8988T (cell line): Measurements from ENCODE around the gene NOP14.
"Not testable (repeated sequence)": the region's sequence is repeated elsewhere in the genome, so short reads cannot be mapped to it uniquely, and the experiment has no call there.

Experiments
- DNase-seq: peaks from one replicate; pipeline ENCODE4 v3.0.0; 2011

NOP14 gene

DNA sequence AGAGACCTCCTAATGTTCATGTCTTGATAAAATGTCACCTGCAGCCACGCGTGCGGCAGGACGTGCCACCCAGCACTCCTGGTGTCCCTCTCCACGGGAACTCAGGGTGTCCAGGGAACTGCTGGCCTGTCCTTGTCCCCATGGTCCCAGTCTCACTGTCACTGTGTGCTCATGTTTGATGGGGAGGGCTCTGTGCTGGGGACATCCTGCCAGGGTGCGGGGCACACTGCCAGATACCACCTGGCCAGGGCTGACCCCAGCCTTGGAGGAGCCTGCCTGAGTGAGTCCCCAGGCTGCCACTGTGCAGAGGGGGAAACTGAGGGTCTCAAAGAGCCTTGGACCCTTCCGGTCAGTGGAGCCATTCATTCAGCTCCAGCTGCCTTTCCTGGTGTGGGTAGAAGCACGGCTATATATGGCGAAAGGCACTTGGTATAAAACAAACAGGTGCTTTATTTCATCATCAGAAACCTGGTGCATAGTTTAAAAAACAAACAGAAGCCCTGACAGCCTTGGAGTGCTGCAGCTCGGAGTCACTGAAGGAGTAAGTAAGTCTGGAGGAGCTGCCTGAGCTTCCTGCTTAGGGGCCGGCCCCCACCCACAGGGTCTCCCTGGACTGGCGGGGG is 33.0 kb downstream of the NOP14 start:
- DNase-seq = no peak

DNA sequence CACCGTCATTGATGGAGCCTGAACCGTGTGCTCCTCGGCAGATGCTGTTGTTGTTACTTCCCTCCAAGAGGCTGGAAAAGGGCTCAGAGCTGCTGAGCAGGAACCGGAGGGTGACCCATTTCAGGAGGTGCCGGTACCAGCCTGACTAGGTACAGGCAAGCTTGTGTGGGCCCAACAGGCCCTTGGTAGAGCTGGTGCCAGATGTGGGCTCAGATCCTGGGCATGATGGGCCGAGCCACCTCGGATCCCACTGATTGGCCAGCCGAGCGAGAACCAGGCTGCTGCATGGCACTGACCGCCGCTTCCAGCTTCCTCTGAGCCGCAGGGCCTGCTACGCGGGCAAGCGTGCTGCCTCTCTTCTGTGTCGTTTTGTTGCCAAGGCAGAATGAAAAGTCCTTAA is 33.7 kb downstream of the NOP14 start:
- DNase-seq = no peak

DNA sequence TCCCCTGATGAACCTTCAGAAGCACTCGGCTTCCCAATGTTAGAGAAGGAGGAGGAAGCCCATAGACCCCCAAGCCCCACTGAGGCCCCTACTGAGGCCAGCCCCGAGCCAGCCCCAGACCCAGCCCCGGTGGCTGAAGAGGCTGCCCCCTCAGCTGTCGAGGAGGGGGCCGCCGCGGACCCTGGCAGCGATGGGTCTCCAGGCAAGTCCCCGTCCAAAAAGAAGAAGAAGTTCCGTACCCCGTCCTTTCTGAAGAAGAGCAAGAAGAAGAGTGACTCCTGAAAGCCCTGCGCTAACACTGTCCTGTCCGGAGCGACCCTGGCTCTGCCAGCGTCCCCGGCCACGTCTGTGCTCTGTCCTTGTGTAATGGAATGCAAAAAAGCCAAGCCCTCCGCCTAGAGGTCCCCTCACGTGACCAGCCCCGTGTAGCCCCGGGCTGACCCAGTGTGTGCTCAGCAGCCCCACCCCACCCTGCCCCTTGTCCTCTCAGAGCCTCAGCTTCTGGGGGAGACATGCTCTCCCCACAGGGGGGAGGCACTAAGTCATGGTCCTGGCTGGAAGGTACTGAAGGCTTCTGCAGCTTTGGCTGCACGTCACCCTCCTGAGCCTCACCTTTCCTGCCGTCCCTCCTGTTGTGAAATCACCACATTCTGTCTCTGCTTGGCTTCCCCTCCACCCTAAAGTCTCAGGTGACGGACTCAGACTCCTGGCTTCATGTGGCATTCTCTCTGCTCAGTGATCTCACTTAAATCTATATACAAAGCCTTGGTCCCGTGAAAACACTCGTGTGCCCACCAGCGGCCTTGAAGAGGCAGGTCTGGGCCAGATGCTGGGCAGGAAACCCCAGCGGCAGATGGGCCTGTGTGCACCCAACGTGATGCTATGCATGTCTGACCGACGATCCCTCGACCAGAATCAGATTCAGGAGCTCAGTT is 34.7 kb downstream of the NOP14 start:
- no peak for DNase-seq

DNA sequence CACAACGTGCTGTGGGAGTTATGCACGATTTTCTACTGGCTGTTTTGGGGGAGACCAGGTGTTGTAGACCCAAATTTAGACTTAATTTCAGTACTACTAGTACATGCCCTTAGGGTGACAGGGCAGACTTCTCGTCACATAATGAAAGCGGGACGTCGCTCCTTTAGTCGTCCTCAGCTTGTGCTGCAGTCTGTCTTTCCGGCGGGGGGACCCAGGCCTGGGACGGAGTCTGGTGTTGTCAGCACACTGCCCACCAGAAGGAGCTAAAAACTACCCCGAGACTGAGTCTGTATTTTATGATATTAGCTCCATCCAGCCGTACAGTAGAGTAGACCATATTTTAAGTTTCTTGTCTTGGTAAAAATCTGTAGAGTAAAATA is 35.5 kb downstream of the NOP14 start:
- DNase-seq = no peak

DNA sequence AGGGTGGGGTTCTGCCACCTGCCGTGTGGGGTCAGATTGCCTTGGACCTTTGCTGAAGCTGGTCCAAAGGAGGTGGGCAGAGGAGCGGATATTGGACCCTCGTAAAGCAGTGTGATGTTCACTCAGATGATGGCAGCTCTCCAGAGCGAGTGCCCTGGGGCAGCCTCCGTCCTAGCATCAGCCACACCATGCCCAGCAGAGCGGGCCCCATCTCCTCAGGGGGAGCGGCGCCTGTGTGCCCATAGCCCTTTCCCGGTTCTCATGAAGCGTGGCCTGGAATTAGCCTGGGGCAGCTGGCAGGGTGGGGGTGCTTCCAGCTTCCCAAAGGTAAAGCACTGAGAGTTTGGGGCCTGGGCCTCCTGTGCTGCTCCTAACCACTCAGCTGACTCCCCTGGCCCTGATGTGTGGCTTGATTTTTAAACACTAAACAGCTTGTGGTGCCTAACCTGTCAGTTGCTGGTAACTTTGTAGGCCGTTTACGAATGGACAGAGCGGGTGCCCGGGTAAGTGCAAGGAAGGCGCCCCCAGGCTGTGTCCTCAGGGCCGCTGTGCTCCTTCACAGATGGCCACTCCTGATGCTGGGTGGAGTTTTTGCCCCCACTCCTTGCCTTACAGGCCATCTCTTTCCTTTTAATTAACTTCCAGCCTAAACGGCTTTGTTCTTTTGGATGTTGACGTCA is 36.0 kb downstream of the NOP14 start:
- DNase-seq = no peak

DNA sequence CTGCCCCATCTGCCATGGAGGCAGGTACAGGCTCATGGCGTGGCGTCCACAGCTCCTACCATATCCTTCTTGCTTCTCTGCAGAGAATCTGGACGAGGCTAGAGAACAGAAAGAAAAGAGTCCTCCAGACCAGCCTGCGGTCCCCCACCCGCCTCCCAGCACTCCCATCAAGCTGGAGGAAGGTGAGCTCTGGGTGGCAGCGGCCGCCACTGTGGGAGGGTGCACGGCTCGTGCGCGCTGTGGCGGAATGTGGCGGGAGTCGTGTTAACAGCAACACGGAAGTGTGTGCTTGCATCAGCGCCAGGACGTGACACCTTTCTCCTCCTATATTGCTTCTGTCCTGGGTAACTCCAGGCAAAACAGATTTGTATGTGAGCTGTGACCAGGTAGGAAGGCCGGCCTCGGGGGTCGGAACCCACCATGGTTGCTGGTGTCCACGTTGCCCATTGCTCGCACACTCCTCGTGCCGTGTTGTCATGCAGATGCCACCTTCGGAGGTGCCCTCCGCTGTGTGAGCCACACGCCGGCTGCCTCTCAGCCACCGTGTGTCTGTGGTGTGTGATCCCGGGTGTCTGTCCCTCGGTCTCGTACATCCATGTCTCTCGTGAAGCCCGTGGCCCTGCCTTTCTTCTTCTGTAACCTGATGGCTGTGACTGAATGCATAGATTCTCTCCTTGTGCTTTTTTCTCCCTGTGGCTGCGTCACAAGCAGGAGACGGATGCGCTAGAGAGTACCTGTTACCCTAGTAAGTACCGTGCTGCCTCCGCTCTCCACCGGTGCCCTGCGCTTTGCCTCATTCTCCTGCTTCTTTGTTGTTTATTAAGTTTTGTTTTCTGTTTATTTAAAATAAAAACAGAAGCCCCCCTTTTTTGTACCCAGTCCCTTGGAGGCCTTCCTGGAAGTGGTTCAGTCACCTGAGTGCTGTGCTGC is 37.0 kb downstream of the NOP14 start:
- peak; percentile 5 for DNase-seq

DNA sequence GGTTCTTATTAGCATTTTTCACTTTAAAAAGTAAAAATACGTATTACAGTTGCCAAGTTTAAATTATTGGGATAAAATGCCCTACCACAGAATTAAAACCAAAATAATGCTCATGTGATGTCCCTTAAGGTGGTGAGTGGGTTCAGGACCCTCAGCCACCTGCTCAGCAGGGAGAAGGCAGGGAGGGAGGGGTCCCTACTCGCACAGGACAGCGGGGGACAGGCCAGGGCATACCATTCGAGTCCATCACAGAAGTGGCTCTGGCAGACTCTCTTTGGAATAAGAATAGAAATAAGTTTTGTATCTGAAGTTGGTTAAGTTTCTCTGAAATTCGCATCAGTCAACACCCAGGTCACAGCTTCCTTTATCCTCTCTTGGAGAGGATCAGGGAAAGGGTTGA is 37.7 kb downstream of the NOP14 start:
- DNase-seq = no peak

DNA sequence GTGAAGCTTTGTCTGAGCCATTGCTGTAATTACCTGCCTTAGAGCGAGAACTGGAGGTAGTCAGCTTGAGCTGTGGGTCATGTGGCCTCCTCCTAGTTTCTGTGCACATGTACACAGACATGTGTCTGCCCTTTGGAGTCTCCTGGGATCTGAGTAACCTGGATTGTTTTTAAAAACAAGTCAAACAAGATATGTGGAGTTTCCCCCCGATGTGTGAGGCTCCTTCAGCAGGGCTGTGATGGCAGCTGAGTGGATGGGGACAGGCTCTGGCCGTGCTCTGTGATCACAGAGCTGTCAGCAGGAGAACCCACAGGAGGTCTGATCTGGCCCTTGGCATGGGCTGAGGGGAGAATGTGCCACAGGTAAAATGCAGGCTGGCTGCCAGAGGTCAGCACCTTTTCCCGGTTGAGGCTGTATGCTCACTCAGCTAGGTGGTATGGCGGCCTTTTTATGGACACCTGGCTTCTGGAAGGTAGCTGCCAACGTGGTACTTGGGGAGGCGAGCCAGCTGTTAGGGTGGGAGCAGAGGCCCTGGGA is 38.4 kb downstream of the NOP14 start:
- peak; percentile 1 for DNase-seq

DNA sequence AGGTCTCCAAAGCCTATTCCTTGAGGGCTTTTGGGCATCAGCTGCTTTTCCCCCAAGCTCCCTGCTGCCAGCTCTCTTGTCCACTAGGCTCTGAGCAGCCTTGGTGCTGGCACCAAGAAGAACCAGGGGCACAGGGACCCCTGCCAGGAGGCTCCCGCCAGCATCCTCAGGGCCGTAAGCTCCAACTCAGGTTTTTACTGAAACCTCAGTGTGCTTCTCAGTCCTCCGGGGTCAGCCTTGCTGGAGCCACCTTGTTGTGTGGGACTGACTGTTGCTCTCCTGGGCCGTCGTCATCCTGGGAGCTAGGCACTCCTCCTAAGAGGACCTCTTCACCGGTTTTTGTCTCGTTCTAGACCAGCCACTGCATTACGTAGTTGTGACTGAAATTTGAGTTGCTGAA is 38.9 kb downstream of the NOP14 start:
- no peak for DNase-seq

DNA sequence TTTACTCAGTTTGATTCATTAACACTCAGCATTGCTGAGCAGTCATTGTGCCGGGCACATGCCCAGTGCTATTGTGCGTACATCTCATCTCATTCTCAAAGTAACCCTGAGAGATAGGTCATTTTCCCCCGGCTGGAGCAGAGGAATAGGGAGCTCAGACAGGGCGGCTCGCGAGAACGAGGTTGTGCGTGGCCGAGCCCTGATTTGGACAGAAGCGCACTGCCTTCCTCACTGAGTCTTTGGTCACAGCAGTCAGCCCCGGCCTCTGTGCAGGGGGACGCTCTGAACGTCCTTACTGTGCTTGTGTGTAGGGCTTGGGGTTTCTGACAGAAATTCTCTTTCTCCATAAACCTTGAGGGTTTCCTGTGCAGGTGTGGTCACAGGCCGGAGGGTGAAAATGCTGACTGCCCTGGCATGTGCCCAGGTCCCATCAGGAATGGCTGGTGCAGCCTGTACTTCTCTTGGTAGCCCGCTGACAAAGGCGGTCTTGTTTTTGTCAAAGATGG is 39.5 kb downstream of the NOP14 start:
- no peak for DNase-seq

DNA sequence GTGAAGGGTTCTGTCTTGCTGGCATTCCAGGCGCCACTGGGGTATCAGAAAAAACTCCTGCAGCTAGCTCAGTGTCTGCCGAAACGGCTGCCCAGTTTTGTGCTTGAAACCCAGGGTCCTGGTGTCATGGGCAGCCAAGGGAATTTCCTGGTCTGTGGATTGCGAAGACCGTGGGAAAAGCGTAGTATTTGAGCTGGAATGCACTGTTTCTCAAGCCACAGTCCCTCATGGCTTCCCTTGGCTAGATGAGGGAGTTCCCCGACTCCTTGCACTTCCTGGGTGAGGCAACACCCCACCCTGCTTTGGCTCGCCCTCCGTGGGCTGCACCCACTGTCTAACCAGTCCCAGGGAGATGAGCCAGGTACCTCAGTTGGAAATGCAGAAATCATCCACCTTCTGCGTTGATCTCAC is 40.1 kb downstream of the NOP14 start:
- no peak for DNase-seq

DNA sequence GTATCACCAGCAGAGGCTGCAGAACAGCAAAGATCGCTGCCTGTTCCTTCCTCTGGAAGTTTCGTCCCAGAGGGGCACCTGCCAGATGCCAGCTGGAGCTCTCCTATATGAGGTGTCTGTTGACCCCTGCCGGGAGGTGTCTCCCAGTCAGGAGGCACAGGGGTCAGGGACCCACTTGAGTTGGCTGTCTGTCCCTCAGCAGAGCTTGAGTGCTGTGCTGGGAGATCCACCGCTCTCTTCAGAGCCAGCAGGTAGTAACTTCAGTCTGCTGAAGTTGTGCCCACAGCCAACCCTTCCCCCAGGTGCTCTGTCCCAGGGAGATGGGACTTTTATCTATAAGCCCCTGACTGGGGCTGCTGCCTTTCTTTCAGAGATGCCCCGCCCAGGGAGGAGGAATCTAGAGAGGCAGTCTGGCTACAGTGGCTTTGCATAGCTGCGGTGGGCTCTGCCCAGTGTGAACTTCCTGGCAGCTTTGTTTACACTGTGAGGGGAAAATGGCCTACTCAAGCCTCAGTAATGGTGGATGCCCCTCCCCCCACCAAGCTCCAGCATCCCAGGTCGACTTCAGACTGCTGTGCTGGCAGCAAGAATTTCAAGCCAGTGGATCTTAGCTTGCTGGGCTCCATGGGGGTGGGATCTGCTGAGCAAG is 40.6 kb downstream of the NOP14 start:
- DNase-seq = not testable (repeated sequence)

DNA sequence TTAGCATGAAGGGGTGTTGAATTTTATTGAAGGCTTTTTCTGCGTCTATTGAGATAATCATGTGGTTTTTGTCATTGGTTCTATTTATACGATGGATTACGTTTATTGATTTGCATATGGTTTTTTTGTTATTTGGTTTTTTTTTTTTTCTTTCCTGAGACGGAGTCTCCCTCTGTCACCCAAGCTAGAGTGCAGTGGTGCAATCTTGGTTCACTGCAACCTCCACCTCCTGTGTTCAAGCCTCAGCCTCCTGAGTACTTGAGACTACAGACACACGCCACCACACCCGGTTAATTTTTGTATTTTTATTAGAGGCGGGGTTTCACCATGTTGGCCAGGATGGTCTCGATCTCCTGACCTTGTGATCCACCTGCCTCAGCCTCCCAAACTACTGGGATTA is 44.5 kb downstream of the NOP14 start:
- not testable (repeated sequence) for DNase-seq

DNA sequence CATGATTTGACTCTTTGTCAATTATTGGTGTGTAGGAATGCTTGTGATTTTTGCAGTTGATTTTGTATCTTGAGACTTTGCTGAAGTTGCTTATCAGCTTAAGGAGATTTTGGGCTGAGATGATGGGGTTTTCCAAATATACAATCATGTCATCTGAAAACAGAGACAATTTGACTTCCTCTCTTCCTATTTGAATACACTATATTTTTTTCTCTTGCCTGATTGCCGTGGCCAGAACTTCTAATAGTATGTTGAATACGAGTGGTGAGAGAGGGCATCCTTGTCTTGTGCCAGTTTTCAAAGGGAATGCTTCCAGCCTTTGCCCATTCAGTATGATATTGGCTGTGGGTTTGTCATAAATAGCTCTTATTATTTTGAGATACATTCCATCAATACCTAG is 44.9 kb downstream of the NOP14 start:
- DNase-seq = not testable (repeated sequence)

DNA sequence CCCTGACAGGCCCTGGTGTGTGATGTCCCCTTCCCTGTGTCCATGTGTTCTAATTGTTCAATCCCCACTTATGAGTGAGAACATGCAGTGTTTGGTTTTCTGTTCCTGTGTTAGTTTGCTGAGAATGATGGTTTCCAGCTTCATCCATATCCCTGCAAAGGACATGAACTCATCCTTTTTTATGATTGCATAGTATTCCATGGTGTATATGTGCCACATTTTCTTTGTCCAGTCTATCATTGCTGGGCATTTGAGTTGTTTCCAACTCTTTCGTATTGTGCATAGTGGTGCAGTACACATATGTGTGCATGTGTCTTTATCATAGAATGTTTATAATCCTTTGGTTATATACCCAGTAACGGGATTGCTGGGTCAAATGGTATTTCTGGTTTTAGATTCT is 46.5 kb downstream of the NOP14 start:
- DNase-seq = not testable (repeated sequence)

DNA sequence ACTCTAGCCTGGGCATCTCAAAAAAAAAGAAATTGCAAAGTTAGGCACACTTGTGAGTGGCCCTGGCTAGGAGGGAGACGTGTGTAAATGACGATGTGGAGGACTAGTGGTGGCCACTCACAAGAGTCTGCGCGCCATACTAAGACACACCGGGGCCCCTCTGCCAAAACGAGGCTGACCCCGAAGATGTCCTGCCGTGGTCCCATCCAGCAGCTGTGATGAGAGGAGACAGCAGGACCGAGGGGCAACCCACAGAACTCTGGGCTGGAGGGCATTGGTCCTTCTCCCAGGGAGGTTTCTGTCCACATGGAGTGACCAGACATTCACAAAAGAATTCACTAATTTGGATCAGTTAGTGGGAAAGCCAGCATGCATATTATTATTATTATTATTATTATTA is 47.4 kb downstream of the NOP14 start:
- no peak for DNase-seq

DNA sequence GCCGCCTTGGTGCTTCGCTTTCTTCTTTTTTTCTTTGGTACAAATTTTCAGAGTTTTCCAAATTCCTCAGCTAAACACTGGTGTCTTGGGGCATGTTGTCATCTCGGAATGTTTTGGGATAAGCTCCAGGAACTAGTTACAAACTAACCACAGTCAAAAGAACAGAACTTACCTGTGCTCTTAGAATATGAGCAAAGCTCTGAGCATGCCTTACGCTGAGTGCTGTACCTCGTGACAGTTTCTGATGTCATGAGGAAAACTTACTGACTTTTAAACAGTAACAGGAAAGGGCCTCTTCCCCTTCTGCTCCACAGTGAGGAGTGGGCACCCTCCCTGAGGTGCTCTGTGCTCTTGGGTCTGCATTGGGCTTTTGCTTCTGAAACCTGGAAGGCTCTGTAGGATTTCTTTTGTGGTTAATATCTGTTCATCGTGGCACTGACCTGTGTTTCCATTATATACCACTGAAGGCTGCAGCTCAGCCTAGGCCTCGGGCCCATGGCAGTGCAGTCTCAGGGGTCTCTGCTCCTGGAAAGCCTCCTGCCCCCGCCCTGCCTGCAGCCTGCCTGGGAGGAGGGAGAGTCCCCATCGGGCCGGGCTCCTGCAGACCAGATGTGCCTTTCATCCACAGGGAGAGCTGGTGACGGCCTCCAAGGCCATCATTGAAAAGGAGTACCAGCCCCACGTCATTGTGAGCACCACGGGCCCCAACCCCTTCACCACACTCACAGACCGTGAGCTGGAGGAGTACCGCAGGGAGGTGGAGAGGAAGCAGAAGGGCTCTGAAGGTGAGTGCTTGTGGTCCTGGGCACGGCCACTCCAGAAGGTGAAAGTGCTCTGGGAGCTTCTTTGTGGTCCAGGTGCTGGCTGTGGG is 48.7 kb downstream of the NOP14 start:
- DNase-seq = no peak

DNA sequence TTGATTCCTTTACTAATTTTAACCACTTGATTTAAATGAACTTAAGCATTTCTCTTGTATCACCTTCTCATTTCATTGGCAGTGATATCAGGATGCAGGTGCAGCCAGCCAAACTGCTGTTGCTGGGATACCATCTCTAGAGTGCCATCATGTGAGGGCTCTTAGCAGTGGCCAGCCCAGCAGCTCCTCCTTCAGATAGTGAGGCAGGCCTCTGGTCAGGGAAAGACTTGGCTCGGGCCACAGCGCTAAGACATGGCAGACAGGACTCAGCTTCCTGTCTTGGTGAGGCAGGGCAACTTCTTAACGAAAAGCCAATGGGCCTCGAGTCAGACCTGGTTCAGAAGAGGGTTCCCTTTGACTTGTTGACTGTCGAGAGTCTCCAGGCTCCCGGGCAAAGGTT is 50.0 kb downstream of the NOP14 start:
- no peak for DNase-seq

DNA sequence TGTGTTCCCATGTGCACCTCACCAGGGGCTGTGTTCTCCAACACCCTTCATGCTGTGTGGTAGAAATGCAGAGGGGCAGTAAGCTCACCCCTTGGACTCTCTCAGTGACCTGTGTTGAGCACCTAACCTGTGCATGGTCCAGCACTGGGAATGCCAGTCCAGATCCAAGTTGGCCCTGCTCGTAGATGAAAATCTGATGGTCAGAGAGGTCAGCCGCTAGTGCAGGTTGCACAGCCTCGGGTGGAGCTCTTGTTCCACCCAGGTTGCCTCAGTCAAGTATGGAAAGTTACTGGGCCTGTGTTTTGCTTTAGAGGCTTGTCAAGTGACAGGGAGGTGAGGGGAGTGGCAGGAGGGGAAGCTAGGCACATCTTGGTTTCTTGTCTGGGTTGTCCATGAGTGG is 51.3 kb downstream of the NOP14 start:
- no peak for DNase-seq

DNA sequence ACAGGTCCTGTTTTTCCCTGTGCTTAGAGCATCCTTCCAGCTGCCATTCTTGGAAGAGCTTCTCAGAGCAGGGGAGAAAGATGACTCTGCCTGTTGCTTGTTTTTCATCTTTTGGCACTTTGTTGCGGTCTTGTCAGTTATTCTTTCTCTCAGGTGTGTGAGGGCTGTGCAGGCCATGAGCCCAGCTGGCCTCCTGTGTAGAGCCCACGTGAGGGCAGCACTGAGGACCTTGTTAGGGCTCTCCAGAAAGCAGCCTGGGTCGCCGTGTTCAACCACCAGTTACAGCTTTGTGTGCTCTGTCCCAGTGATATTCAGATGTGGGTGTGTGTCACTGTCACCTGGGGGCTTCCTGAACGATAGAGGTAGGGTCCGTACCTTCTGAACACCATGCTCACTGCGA is 52.8 kb downstream of the NOP14 start:
- DNase-seq = no peak

DNA sequence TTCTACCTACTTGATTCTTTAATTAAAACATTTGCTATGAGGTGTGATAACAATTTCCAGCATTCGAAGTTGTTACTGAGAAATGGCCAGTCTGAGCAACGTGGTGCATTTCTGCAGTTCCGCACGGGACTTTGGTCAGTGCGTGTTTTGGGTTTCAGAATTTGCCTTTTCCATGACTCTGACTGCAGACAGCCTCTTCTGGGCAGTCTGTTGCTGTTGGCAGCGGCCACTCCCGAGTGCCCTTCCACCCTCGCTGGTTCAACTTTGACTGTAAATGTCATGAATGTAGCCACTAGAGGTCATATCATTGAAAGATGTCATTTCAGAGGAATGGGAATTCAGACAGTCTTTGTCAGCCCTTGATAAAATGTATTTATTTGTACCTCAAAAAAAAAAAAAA is 53.6 kb downstream of the NOP14 start:
- DNase-seq = no peak
